Hepatocyte (in vitro differentiated cells): Measurements from ENCODE around the gene SMARCD3. TPM values are rescaled to one million over a fixed set of nuclear protein-coding genes. Genes with fewer than 3 reads are reported as not detected.

Experiments used
- DNase-seq: peaks from one replicate; pipeline ENCODE4 v3.0.0-alpha.2; 2016; ENCODE audit warnings: low spot score
- H2AFZ ChIP-seq: fragments of 200-600 bp; sonication (generic); 2 replicates; pipeline ENCODE4 v1.6.0; 2016; ENCODE audit warnings: antibody characterized with exemption, mild to moderate bottlenecking
- H3K27ac ChIP-seq: fragments of 200-600 bp; sonication (generic); 2 replicates; pipeline ENCODE4 v1.5.1; 2016; ENCODE audit warnings: mild to moderate bottlenecking
- H3K27me3 ChIP-seq: fragments of 200-600 bp; sonication (generic); 2 replicates; pipeline ENCODE4 v1.6.1; 2016
- H3K36me3 ChIP-seq: fragments of 200-600 bp; sonication (generic); replicated peaks from 2 replicates; pipeline ENCODE4 v1.5.1; 2016; ENCODE audit warnings: low read depth; ENCODE audit not compliant: insufficient read depth
- H3K4me1 ChIP-seq: fragments of 200-600 bp; sonication (generic); 2 replicates; pipeline ENCODE4 v1.5.1; 2016; ENCODE audit warnings: mild to moderate bottlenecking, moderate library complexity; ENCODE audit not compliant: insufficient read depth
- H3K4me2 ChIP-seq: fragments of 200-600 bp; sonication (generic); 2 replicates; pipeline ENCODE4 v1.6.0; 2016
- H3K4me3 ChIP-seq: fragments of 200-600 bp; sonication (generic); 2 replicates; pipeline ENCODE4 v1.5.1; 2016; ENCODE audit warnings: mild to moderate bottlenecking
- H3K79me2 ChIP-seq: fragments of 200-600 bp; sonication (generic); 2 replicates; pipeline ENCODE4 v1.6.0; 2017; ENCODE audit warnings: mild to moderate bottlenecking
- H3K9me2 ChIP-seq: fragments of 200-600 bp; sonication (generic); replicated peaks from 2 replicates; pipeline ENCODE4 v1.6.0; 2017; ENCODE audit warnings: mild to moderate bottlenecking; ENCODE audit not compliant: insufficient read depth
- H3K9me3 ChIP-seq: fragments of 200-600 bp; sonication (generic); 2 replicates; pipeline ENCODE4 v1.5.1; 2016; ENCODE audit warnings: low read depth, mild to moderate bottlenecking
- H4K20me1 ChIP-seq: fragments of 200-600 bp; sonication (generic); 2 replicates; pipeline ENCODE4 v1.6.0; 2016; ENCODE audit warnings: mild to moderate bottlenecking; ENCODE audit not compliant: insufficient read depth, poor library complexity, severe bottlenecking
- CTCF ChIP-seq: fragments of 200-600 bp; sonication (generic); IDR thresholded peaks from 2 replicates; pipeline ENCODE4 v1.5.1; 2016; ENCODE audit warnings: antibody characterized with exemption, mild to moderate bottlenecking; ENCODE audit not compliant: poor library complexity
- EZH2 ChIP-seq: fragments of 200-600 bp; sonication (generic); IDR thresholded peaks from 2 replicates; pipeline ENCODE4 v1.6.1; 2016; ENCODE audit warnings: antibody characterized with exemption, mild to moderate bottlenecking, borderline replicate concordance
- EZH2phosphoT487 ChIP-seq: fragments of 200-600 bp; sonication (generic); IDR thresholded peaks from one replicate; pipeline ENCODE4 v1.6.1; 2018; ENCODE audit warnings: antibody characterized with exemption, mild to moderate bottlenecking, low read depth, moderate library complexity; ENCODE audit not compliant: unreplicated experiment, severe bottlenecking
- WGBS: methylation state at CpG from one replicate; pipeline ENCODE4 v1.1.6; 2016; ENCODE audit warnings: low lambda C conversion rate; ENCODE audit errors: missing lambda C conversion rate; 5-methylcytosine and 5-hydroxymethylcytosine counted together
- polyA plus RNA-seq: library from polyadenylated mRNA; unstranded; fragments of >200 nt; fragmentation: Nextera tagmentation; extraction: Ambion mirVana; gene quantifications from 2 replicates; pipeline ENCODE4 v1.2.1, GENCODE V29; 2016
- total RNA-seq: library from RNA; depleted of rRNA; stranded (reverse); fragments of >200 nt; gene quantifications from 2 replicates; pipeline ENCODE4 v1.2.3, GENCODE V29; 2014

The SMARCD3 gene
- total and polyA plus RNA-seq, 2 experiments from 2014 or later, result 42.4 to 73.1 TPM

- TF ChIP-seq EZH2phosphoT487 (no peak), CTCF (peak; percentile 76), EZH2 (no peak)
- peak; percentile 77 for DNase-seq
- peak overlapping the region; percentile 27 for H3K27ac ChIP-seq
- no peaks in the 10 kb centered on the region for H3K27me3 ChIP-seq
- no peaks in the 10 kb centered on the region for H3K9me2 ChIP-seq
- 36% methylated on average over 10 of the region's 10 CpGs for WGBS
- H3K36me3 ChIP-seq, result no peaks in the 10 kb centered on the region
- H4K20me1 ChIP-seq, result peaks cover 18% of the 10 kb centered on the region
- H3K9me3 ChIP-seq, result no peaks in the 10 kb centered on the region
- H3K4me2 ChIP-seq, result peak overlapping the region; percentile 93
- peaks cover 32% of the 10 kb centered on the region for H3K4me1 ChIP-seq
- peaks cover 34% of the 10 kb centered on the region for H3K79me2 ChIP-seq
- no peak overlapping the region for H2AFZ ChIP-seq
- H3K4me3 ChIP-seq, result no peak overlapping the region
Measured at GRCh38 chr7:151244196-151244840, 4.2 kb downstream of the SMARCD3 start.

- no peaks in the 10 kb centered on the region for H3K27me3 ChIP-seq
- DNase-seq, result no peak
- no peak overlapping the region for H3K4me3 ChIP-seq
- no peak for TF ChIP-seq EZH2
- TF ChIP-seq EZH2phosphoT487, result no peak
- no peak for TF ChIP-seq CTCF
- no peak overlapping the region for H3K27ac ChIP-seq
- WGBS, result 79% methylated on average over 17 of the region's 17 CpGs
- H3K9me2 ChIP-seq, result no peaks in the 10 kb centered on the region
- no peak overlapping the region for H2AFZ ChIP-seq
- H3K36me3 ChIP-seq, result no peaks in the 10 kb centered on the region
- peaks cover 38% of the 10 kb centered on the region for H3K79me2 ChIP-seq
- H3K9me3 ChIP-seq, result no peaks in the 10 kb centered on the region
- H3K4me1 ChIP-seq, result peaks cover 28% of the 10 kb centered on the region
- H4K20me1 ChIP-seq, result peaks cover 18% of the 10 kb centered on the region
- no peak overlapping the region for H3K4me2 ChIP-seq
Measured at GRCh38 chr7:151243408-151244195, 4.9 kb downstream of the SMARCD3 start.

- Histone ChIP-seq H3K36me3 (no peaks in the 10 kb centered on the region), H2AFZ (no peak overlapping the region), H3K4me3 (no peak overlapping the region), H3K27ac (no peak overlapping the region), H4K20me1 (peaks cover 18% of the 10 kb centered on the region), H3K27me3 (no peaks in the 10 kb centered on the region), H3K4me2 (no peak overlapping the region), H3K9me3 (no peaks in the 10 kb centered on the region), H3K79me2 (peaks cover 38% of the 10 kb centered on the region), H3K9me2 (no peaks in the 10 kb centered on the region), H3K4me1 (peaks cover 28% of the 10 kb centered on the region)
- WGBS, result 71% methylated on average over 2 of the region's 2 CpGs
- DNase-seq, result no peak
- TF ChIP-seq CTCF (no peak), EZH2 (no peak), EZH2phosphoT487 (no peak)
Measured at GRCh38 chr7:151243045-151243349, 5.5 kb downstream of the SMARCD3 start.
